K562 (cell line): Measurements from ENCODE around the gene EPHA10.
"Not testable (repeated sequence)": the region's sequence is repeated elsewhere in the genome, so short reads cannot be mapped to it uniquely, and the experiment has no call there.

Source experiments
- BRD4 ChIP-seq: fragments of 200-600 bp; sonication (generic); IDR thresholded peaks from 2 replicates; pipeline ENCODE4 v1.6.1; 2017; ENCODE audit warnings: inconsistent platforms
- BRF2 ChIP-seq: IDR thresholded peaks from 3 replicates; pipeline ENCODE4 v1.6.1; 2011; ENCODE audit warnings: borderline replicate concordance, mild to moderate bottlenecking; ENCODE audit not compliant: insufficient read length, insufficient read depth
- CBFB ChIP-seq: sonication (generic); formaldehyde crosslinking; IDR thresholded peaks from 2 replicates; pipeline ENCODE4 v1.4.0; 2020; ENCODE audit warnings: mild to moderate bottlenecking, missing genetic modification reagents
- DNMT1 ChIP-seq: fragments of 450-650 bp; IDR thresholded peaks from 2 replicates; pipeline ENCODE4 v1.6.1; 2016; ENCODE audit warnings: antibody characterized with exemption, mild to moderate bottlenecking
- GATA2 ChIP-seq: sonication (generic); formaldehyde crosslinking; IDR thresholded peaks from 2 replicates; pipeline ENCODE4 v1.4.0; 2020; ENCODE audit warnings: mild to moderate bottlenecking, missing genetic modification reagents
- HDGF ChIP-seq: fragments of 450-650 bp; IDR thresholded peaks from 2 replicates; pipeline ENCODE4 v1.6.1; 2016
- KDM5B ChIP-seq: fragments of 200-600 bp; sonication (generic); IDR thresholded peaks from 2 replicates; pipeline ENCODE4 v1.6.1; 2012; ENCODE audit warnings: low read depth, mild to moderate bottlenecking, moderate library complexity, low read length, control low read depth, inconsistent platforms; ENCODE audit not compliant: insufficient replicate concordance
- POLR2AphosphoS2 ChIP-seq: IDR thresholded peaks from 2 replicates; pipeline ENCODE4 v1.6.1; 2012; ENCODE audit warnings: low read length, improper control_type of control experiment
- SMARCC2 ChIP-seq: fragments of 450-650 bp; IDR thresholded peaks from 2 replicates; pipeline ENCODE4 v1.6.1; 2017; ENCODE audit warnings: antibody characterized with exemption, moderate library complexity, mild to moderate bottlenecking, low read depth
- ZBTB49 ChIP-seq: sonication (generic); formaldehyde crosslinking; IDR thresholded peaks from 2 replicates; pipeline ENCODE4 v1.8.0; 2022; ENCODE audit warnings: missing genetic modification reagents, mild to moderate bottlenecking, borderline replicate concordance
- ZNF79 ChIP-seq: fragments of 250-450 bp; sonication (Bioruptor Pico); IDR thresholded peaks from 2 replicates; pipeline ENCODE4 v1.4.0; 2020; ENCODE audit warnings: low read depth, mild to moderate bottlenecking, moderate library complexity
- TF ChIP-seq, protein P1 (sequence below), 3 experiments: IDR thresholded peaks in 2 of 3; conservative IDR thresholded peaks in 1 of 3; 2 replicates each; pipeline ENCODE4 v1.5.1; 2011 to 2012; ENCODE audit warnings: low read length in 3 of 3, mild to moderate bottlenecking in 3 of 3, control low read depth in 2 of 3, improper control_type of control experiment in 1 of 3, inconsistent platforms in 1 of 3, low read depth in 1 of 3, mixed read lengths in 1 of 3, moderate library complexity in 1 of 3; ENCODE audit not compliant: insufficient read depth in 2 of 3
- TF ChIP-seq, protein P2 (sequence below), 2 experiments: fragments of 450-650 bp; formaldehyde crosslinking in 1 of 2; IDR thresholded peaks; 2 replicates each; pipeline versions ENCODE4 v1.4.0 to v1.6.1; 2014 to 2020; ENCODE audit warnings: mild to moderate bottlenecking in 2 of 2, borderline replicate concordance in 1 of 2, low read depth in 1 of 2
- TF ChIP-seq, protein P3 (sequence below): fragments of 250-450 bp; sonication (Bioruptor Pico); IDR thresholded peaks from 2 replicates; pipeline ENCODE4 v1.5.0; 2022; ENCODE audit warnings: mild to moderate bottlenecking

DNA sequence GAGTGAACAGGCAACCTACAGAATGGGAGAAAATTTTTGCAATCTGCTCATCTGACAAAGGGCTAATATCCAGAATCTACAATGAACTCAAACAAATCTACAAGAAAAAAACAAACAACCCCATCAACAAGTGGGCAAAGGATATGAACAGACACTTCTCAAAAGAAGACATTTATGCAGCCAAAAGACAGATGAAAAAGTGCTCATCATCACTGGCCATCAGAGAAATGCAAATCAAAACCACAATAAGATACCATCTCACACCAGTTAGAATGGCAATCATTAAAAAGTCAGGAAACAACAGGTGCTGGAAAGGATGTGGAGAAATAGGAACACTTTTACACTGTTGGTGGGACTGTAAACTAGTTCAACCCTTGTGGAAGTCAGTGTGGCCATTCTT, 6.5 kb upstream of the EPHA10 start:
- not testable (repeated sequence) for TF ChIP-seq HDGF; ZNF79 (CRISPR knock-in tag); BRF2; POLR2AphosphoS2; KDM5B; CBFB; ZBTB49 (CRISPR knock-in tag); GATA2 (CRISPR knock-in tag); DNMT1; BRD4; SMARCC2
- TF ChIP-seq, protein P1, sequence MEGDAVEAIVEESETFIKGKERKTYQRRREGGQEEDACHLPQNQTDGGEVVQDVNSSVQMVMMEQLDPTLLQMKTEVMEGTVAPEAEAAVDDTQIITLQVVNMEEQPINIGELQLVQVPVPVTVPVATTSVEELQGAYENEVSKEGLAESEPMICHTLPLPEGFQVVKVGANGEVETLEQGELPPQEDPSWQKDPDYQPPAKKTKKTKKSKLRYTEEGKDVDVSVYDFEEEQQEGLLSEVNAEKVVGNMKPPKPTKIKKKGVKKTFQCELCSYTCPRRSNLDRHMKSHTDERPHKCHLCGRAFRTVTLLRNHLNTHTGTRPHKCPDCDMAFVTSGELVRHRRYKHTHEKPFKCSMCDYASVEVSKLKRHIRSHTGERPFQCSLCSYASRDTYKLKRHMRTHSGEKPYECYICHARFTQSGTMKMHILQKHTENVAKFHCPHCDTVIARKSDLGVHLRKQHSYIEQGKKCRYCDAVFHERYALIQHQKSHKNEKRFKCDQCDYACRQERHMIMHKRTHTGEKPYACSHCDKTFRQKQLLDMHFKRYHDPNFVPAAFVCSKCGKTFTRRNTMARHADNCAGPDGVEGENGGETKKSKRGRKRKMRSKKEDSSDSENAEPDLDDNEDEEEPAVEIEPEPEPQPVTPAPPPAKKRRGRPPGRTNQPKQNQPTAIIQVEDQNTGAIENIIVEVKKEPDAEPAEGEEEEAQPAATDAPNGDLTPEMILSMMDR (IDR thresholded peaks at IDR 0.05 in 2 of 3, conservative IDR thresholded peaks at IDR 0.05 in 1 of 3; ENCODE audit: insufficient read depth in 2 of 3, low read depth in 1 of 3, low read length in 3 of 3): not testable (repeated sequence)
- TF ChIP-seq, protein P2, sequence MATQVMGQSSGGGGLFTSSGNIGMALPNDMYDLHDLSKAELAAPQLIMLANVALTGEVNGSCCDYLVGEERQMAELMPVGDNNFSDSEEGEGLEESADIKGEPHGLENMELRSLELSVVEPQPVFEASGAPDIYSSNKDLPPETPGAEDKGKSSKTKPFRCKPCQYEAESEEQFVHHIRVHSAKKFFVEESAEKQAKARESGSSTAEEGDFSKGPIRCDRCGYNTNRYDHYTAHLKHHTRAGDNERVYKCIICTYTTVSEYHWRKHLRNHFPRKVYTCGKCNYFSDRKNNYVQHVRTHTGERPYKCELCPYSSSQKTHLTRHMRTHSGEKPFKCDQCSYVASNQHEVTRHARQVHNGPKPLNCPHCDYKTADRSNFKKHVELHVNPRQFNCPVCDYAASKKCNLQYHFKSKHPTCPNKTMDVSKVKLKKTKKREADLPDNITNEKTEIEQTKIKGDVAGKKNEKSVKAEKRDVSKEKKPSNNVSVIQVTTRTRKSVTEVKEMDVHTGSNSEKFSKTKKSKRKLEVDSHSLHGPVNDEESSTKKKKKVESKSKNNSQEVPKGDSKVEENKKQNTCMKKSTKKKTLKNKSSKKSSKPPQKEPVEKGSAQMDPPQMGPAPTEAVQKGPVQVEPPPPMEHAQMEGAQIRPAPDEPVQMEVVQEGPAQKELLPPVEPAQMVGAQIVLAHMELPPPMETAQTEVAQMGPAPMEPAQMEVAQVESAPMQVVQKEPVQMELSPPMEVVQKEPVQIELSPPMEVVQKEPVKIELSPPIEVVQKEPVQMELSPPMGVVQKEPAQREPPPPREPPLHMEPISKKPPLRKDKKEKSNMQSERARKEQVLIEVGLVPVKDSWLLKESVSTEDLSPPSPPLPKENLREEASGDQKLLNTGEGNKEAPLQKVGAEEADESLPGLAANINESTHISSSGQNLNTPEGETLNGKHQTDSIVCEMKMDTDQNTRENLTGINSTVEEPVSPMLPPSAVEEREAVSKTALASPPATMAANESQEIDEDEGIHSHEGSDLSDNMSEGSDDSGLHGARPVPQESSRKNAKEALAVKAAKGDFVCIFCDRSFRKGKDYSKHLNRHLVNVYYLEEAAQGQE (IDR thresholded peaks at IDR 0.05; ENCODE audit: borderline replicate concordance): not testable (repeated sequence)
- TF ChIP-seq, protein P2 (CRISPR knock-in tag; IDR thresholded peaks at IDR 0.05; ENCODE audit: low read depth): not testable (repeated sequence)
- TF ChIP-seq, protein P3, sequence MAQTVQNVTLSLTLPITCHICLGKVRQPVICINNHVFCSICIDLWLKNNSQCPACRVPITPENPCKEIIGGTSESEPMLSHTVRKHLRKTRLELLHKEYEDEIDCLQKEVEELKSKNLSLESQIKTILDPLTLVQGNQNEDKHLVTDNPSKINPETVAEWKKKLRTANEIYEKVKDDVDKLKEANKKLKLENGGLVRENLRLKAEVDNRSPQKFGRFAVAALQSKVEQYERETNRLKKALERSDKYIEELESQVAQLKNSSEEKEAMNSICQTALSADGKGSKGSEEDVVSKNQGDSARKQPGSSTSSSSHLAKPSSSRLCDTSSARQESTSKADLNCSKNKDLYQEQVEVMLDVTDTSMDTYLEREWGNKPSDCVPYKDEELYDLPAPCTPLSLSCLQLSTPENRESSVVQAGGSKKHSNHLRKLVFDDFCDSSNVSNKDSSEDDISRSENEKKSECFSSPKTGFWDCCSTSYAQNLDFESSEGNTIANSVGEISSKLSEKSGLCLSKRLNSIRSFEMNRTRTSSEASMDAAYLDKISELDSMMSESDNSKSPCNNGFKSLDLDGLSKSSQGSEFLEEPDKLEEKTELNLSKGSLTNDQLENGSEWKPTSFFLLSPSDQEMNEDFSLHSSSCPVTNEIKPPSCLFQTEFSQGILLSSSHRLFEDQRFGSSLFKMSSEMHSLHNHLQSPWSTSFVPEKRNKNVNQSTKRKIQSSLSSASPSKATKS (CRISPR knock-in tag): not testable (repeated sequence)
